Colonic mucosa (tissue), 4 donors: ENCODE measurements around the gene ALOX15B. TPM values are rescaled to one million over a fixed set of nuclear protein-coding genes. Genes with fewer than 3 reads are reported as not detected.
A peak's percentile ranks its signal among the peaks of the same experiment; 100 is the strongest.

Experiments
- DNase-seq: peaks from one replicate; pipeline ENCODE4 v3.0.0-alpha.2; 2020
- H3K27ac ChIP-seq: fragments of 200-600 bp; one replicate; pipeline ENCODE4 v1.8.0; 2021
- H3K27me3 ChIP-seq: fragments of 200-600 bp; one replicate; pipeline ENCODE4 v1.8.0; 2021
- H3K36me3 ChIP-seq: fragments of 200-600 bp; one replicate; pipeline ENCODE4 v1.8.0; 2021
- H3K4me1 ChIP-seq: fragments of 200-600 bp; one replicate; pipeline ENCODE4 v1.8.0; 2021; ENCODE audit warnings: mild to moderate bottlenecking
- H3K4me3 ChIP-seq: fragments of 200-600 bp; one replicate; pipeline ENCODE4 v1.8.0; 2021
- H3K9ac ChIP-seq, 2 donors: one replicate each; pipeline ENCODE4 v1.7.0; 2013; ENCODE audit warnings: control low read depth in 2 of 2, low read depth in 2 of 2, low read length in 2 of 2
- H3K9me3 ChIP-seq: fragments of 200-600 bp; one replicate; pipeline ENCODE4 v1.8.0; 2021
- intact Hi-C: fragments of 100-400 bp; cut with DNase I; formaldehyde crosslinking; loops from one replicate; pipeline ENCODE4 v1.14.1; 2022
- total RNA-seq, 2 donors: library from RNA; stranded (reverse); fragmentation: NEBNext Ultra II Directional in 1 of 2; extraction: Animal tissue kit (Norgen Biotek cat#: 25700) in 1 of 2; gene quantifications; one replicate each; pipeline ENCODE4 v1.2.1, GENCODE V29; 2021
- TF ChIP-seq, protein P1 (sequence below): fragments of 200-600 bp; IDR thresholded peaks from one replicate; pipeline ENCODE4 v1.8.0; 2022; ENCODE audit warnings: antibody characterized with exemption, mild to moderate bottlenecking
- donor health status: healthy.
- donor health status: DM: no; HTN: no; CAD: no.
- donor health status: DM: no; HTN: no; CAD: no.

Gene ALOX15B
- total RNA-seq, 2 donors from 2014 or later, result 0.52 to 0.56 TPM

GRCh38 chr17:8052256-8053252 is 13.7 kb downstream of the ALOX15B start:
- no peaks in the 10 kb centered on the region for H3K4me1 ChIP-seq
- H3K27ac ChIP-seq, result no peak overlapping the region
- H3K36me3 ChIP-seq, result no peaks in the 10 kb centered on the region
- TF ChIP-seq, protein P1, sequence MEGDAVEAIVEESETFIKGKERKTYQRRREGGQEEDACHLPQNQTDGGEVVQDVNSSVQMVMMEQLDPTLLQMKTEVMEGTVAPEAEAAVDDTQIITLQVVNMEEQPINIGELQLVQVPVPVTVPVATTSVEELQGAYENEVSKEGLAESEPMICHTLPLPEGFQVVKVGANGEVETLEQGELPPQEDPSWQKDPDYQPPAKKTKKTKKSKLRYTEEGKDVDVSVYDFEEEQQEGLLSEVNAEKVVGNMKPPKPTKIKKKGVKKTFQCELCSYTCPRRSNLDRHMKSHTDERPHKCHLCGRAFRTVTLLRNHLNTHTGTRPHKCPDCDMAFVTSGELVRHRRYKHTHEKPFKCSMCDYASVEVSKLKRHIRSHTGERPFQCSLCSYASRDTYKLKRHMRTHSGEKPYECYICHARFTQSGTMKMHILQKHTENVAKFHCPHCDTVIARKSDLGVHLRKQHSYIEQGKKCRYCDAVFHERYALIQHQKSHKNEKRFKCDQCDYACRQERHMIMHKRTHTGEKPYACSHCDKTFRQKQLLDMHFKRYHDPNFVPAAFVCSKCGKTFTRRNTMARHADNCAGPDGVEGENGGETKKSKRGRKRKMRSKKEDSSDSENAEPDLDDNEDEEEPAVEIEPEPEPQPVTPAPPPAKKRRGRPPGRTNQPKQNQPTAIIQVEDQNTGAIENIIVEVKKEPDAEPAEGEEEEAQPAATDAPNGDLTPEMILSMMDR, result no peak
- H3K9ac ChIP-seq, result no peak overlapping the region
- no peaks in the 10 kb centered on the region for H3K27me3 ChIP-seq
- DNase-seq, result no peak
- intact Hi-C loops, result no loop called here
- no peak overlapping the region for H3K4me3 ChIP-seq
- H3K9me3 ChIP-seq, result no peaks in the 10 kb centered on the region

GRCh38 chr17:8053600-8053999 is 14.7 kb downstream of the ALOX15B start:
- intact Hi-C loops, result no loop called here
- Histone ChIP-seq H3K27me3 (peaks cover 4% of the 10 kb centered on the region), H3K36me3 (no peaks in the 10 kb centered on the region), H3K27ac (no peak overlapping the region), H3K4me3 (no peak overlapping the region), H3K9ac (no peak overlapping the region), H3K9me3 (no peaks in the 10 kb centered on the region), H3K4me1 (no peaks in the 10 kb centered on the region)
- no peak for DNase-seq
- TF ChIP-seq, protein P1, result no peak

DNA sequence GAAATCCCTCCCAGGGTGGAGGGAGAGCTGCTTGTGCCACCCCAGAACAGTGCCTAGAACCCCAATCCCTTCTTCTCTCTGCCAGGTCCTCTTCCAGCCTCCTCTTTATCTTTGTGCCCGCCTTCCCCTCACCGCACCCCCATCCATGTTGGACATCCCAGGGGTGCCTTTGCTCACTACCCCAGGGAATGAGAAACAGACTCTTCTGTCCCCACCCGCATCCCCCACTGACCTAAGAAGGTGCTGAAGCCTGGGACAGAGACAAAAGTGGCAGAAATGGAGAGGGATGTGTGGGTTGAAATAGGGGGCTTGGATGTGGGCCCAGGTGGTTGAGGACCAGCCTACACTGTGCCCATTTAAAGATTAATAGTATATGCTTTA is 17.0 kb downstream of the ALOX15B start:
- no peak overlapping the region for H3K9ac ChIP-seq
- no peak for DNase-seq
- no peaks in the 10 kb centered on the region for H3K4me1 ChIP-seq
- H3K9me3 ChIP-seq, result no peaks in the 10 kb centered on the region
- no peak overlapping the region for H3K27ac ChIP-seq
- intact Hi-C loops, result loop anchor here (5.0 kb wide), 1 partner anchor 64 kb away; no protein-coding TSS in a partner anchor
- H3K36me3 ChIP-seq, result no peaks in the 10 kb centered on the region
- peaks cover 14% of the 10 kb centered on the region for H3K27me3 ChIP-seq
- no peak overlapping the region for H3K4me3 ChIP-seq
- TF ChIP-seq, protein P1, result no peak

- no peak overlapping the region for H3K27ac ChIP-seq
- no peak overlapping the region for H3K4me3 ChIP-seq
- H3K4me1 ChIP-seq, result no peaks in the 10 kb centered on the region
- H3K27me3 ChIP-seq, result peaks cover 14% of the 10 kb centered on the region
- DNase-seq, result peak; percentile 36
- TF ChIP-seq, protein P1, result no peak
- H3K36me3 ChIP-seq, result no peaks in the 10 kb centered on the region
- H3K9ac ChIP-seq, result no peak overlapping the region
- intact Hi-C loops, result loop anchor here (5.0 kb wide), 1 partner anchor 64 kb away; no protein-coding TSS in a partner anchor
- no peaks in the 10 kb centered on the region for H3K9me3 ChIP-seq
Measured at GRCh38 chr17:8056232-8056975, 17.5 kb downstream of the ALOX15B start.

DNA sequence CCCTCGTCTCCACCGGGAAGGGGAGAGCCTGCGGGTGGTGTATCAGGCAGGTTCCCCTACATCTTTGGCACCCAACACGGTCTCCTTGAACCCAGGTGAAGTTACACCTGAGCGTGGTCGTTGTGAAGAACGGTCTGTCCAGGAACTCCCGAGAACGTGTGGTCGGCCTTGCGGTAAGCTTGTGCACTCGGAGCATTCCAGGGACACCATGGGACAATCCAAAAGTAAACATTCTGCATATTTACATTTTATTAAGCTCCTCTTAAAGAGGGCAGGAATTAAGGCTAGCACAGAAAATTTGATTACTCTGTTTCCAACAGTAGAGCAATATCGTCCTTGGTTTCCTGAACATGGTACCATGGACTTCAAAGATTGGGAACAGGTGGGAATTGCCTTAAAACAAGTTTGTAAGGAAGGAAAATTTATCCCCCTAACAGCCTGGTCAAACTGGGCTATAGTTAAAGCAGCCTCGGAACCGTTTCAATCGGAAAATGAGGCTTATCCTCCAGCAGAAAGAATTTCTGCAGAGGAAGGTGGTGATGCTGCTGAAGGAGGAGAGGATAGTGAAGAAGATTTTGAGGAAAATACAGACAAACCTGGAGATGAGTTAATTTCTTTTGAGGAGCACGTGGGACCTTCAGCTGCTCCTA is 18.2 kb downstream of the ALOX15B start:
- DNase-seq, result no peak
- TF ChIP-seq, protein P1, result no peak
- H3K27ac ChIP-seq, result no peak overlapping the region
- H3K9me3 ChIP-seq, result no peaks in the 10 kb centered on the region
- H3K4me3 ChIP-seq, result no peak overlapping the region
- H3K27me3 ChIP-seq, result peaks cover 14% of the 10 kb centered on the region
- intact Hi-C loops, result loop anchor here (5.0 kb wide), 1 partner anchor 65 kb away; no protein-coding TSS in a partner anchor
- no peak overlapping the region for H3K9ac ChIP-seq
- no peaks in the 10 kb centered on the region for H3K4me1 ChIP-seq
- H3K36me3 ChIP-seq, result no peaks in the 10 kb centered on the region
